ENCODE results near the gene PPOX.

- TF ChIP-seq, protein P1, sequence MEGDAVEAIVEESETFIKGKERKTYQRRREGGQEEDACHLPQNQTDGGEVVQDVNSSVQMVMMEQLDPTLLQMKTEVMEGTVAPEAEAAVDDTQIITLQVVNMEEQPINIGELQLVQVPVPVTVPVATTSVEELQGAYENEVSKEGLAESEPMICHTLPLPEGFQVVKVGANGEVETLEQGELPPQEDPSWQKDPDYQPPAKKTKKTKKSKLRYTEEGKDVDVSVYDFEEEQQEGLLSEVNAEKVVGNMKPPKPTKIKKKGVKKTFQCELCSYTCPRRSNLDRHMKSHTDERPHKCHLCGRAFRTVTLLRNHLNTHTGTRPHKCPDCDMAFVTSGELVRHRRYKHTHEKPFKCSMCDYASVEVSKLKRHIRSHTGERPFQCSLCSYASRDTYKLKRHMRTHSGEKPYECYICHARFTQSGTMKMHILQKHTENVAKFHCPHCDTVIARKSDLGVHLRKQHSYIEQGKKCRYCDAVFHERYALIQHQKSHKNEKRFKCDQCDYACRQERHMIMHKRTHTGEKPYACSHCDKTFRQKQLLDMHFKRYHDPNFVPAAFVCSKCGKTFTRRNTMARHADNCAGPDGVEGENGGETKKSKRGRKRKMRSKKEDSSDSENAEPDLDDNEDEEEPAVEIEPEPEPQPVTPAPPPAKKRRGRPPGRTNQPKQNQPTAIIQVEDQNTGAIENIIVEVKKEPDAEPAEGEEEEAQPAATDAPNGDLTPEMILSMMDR (IDR thresholded peaks at IDR 0.05), result no peak
- TF ChIP-seq EP300 (IDR thresholded peaks at IDR 0.05; ENCODE audit: borderline replicate concordance in 1 of 2, low read depth in 1 of 2, low read length in 1 of 2) (0 out of 4 replicates have a peak, but pooled peaks of 1 of the 2 experiments have one; percentile 50), RCOR1 (IDR thresholded peaks at IDR 0.05; ENCODE audit: low read length) (0 out of 2 replicates have a peak, but pooled peaks have one; percentile 21), YY1 (IDR thresholded peaks at IDR 0.05; ENCODE audit: low read depth) (no peak; the same call in 1 of the 2 replicates), GATA2 (CRISPR knock-in tag; IDR thresholded peaks at IDR 0.05) (no peak), POLR2AphosphoS5 (IDR thresholded peaks at IDR 0.05; ENCODE audit: low read depth, low read length) (peak; percentile 77), GABPA (IDR thresholded peaks at IDR 0.05; ENCODE audit: low read depth) (no peak), SIN3A (IDR thresholded peaks at IDR 0.05; ENCODE audit: borderline replicate concordance, low read depth, low read length) (no peak), MXI1 (IDR thresholded peaks at IDR 0.05; ENCODE audit: low read depth, low read length) (peak; percentile 92), USF1 (IDR thresholded peaks at IDR 0.05; ENCODE audit: borderline replicate concordance, low read depth) (no peak), RXRA (IDR thresholded peaks at IDR 0.05; ENCODE audit: borderline replicate concordance, low read depth) (no peak), MAX (IDR thresholded peaks at IDR 0.05; ENCODE audit: low read depth) (peak; percentile 77)
- TF ChIP-seq, protein P2, sequence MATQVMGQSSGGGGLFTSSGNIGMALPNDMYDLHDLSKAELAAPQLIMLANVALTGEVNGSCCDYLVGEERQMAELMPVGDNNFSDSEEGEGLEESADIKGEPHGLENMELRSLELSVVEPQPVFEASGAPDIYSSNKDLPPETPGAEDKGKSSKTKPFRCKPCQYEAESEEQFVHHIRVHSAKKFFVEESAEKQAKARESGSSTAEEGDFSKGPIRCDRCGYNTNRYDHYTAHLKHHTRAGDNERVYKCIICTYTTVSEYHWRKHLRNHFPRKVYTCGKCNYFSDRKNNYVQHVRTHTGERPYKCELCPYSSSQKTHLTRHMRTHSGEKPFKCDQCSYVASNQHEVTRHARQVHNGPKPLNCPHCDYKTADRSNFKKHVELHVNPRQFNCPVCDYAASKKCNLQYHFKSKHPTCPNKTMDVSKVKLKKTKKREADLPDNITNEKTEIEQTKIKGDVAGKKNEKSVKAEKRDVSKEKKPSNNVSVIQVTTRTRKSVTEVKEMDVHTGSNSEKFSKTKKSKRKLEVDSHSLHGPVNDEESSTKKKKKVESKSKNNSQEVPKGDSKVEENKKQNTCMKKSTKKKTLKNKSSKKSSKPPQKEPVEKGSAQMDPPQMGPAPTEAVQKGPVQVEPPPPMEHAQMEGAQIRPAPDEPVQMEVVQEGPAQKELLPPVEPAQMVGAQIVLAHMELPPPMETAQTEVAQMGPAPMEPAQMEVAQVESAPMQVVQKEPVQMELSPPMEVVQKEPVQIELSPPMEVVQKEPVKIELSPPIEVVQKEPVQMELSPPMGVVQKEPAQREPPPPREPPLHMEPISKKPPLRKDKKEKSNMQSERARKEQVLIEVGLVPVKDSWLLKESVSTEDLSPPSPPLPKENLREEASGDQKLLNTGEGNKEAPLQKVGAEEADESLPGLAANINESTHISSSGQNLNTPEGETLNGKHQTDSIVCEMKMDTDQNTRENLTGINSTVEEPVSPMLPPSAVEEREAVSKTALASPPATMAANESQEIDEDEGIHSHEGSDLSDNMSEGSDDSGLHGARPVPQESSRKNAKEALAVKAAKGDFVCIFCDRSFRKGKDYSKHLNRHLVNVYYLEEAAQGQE (IDR thresholded peaks at IDR 0.05; ENCODE audit: low read depth, low read length), result no peak
- TF ChIP-seq, protein P3, sequence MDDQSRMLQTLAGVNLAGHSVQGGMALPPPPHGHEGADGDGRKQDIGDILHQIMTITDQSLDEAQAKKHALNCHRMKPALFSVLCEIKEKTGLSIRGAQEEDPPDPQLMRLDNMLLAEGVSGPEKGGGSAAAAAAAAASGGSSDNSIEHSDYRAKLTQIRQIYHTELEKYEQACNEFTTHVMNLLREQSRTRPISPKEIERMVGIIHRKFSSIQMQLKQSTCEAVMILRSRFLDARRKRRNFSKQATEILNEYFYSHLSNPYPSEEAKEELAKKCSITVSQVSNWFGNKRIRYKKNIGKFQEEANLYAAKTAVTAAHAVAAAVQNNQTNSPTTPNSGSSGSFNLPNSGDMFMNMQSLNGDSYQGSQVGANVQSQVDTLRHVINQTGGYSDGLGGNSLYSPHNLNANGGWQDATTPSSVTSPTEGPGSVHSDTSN (IDR thresholded peaks at IDR 0.05), result no peak
Observed at GRCh38 chr1:161196521-161197451, 30.6 kb downstream of the PPOX start.
